ENCODE measurements around the gene CBX3. TPM values are rescaled to one million over a fixed set of nuclear protein-coding genes. Genes with fewer than 3 reads are reported as not detected.

The CBX3 gene
- total RNA-seq, 4 donors from 2014 or later, result 41.6 to 72.3 (median 55.6) TPM

DNA sequence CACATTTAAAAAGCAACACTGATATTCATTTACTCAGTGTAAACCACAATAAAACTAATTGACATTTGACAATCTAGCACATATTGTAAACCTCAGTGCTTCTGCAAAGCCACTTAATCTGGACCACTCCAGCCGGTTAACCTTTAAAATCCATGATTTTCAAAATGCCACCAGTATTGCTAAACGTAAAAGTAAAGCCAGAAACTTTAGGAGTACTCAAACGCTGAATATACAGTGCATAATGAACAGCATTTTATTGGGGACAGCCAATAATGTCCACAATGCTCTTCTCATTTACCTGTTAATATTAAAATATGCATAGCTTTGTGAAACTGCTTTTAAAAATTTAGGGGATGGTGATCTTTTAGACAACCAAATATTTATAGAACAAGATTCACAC is 11.8 kb upstream of the CBX3 start:
- Histone ChIP-seq H3K4me1 (peaks cover 0 to 18% of the 10 kb centered on the region in 2 donors), H3K36me3 (peaks cover 60 to 66% of the 10 kb centered on the region in 2 donors), H3K9me3 (no peaks in the 10 kb centered on the region), H3K27me3 (no peaks in the 10 kb centered on the region), H3K4me3 (replicated peaks in 1 of 3) (no peak overlapping the region), H3K27ac (no peak overlapping the region)
- TF ChIP-seq, protein P1, sequence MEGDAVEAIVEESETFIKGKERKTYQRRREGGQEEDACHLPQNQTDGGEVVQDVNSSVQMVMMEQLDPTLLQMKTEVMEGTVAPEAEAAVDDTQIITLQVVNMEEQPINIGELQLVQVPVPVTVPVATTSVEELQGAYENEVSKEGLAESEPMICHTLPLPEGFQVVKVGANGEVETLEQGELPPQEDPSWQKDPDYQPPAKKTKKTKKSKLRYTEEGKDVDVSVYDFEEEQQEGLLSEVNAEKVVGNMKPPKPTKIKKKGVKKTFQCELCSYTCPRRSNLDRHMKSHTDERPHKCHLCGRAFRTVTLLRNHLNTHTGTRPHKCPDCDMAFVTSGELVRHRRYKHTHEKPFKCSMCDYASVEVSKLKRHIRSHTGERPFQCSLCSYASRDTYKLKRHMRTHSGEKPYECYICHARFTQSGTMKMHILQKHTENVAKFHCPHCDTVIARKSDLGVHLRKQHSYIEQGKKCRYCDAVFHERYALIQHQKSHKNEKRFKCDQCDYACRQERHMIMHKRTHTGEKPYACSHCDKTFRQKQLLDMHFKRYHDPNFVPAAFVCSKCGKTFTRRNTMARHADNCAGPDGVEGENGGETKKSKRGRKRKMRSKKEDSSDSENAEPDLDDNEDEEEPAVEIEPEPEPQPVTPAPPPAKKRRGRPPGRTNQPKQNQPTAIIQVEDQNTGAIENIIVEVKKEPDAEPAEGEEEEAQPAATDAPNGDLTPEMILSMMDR (IDR thresholded peaks at IDR 0.05), result no peak
- TF ChIP-seq POLR2A (IDR thresholded peaks at IDR 0.05), result no peak
- intact Hi-C loops (cut with DNase I), result no loop called here
- 76 to 89% methylated on average over 3 of the region's 3 CpGs for WGBS, 2 donors
- DNase-seq, result no peak

DNA sequence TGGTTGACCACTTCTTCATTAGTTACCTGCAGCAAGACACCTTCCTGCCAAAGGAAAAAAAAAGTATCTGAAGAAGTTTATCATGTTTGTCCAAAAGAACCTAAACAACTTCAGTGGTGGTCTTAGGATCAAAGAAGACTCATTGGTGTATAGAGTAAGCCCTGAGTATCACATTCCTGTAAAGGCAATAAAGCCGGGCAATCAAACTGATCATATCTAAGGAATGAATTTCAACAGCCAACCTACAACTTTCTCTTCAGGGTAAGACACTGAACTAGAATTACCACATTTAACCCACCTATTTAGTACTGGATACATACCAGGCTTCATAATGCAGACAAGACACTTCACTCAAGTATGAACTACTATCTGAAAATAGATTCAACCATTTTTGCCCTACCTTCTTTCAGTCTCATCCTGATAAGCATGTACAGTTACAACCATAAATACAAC is 11.1 kb upstream of the CBX3 start:
- Histone ChIP-seq H3K27ac (no peak overlapping the region), H3K36me3 (peaks cover 67 to 72% of the 10 kb centered on the region in 2 donors), H3K9me3 (no peaks in the 10 kb centered on the region), H3K4me3 (replicated peaks in 1 of 3) (no peak overlapping the region), H3K4me1 (peaks cover 0 to 18% of the 10 kb centered on the region in 2 donors), H3K27me3 (no peaks in the 10 kb centered on the region)
- intact Hi-C loops (cut with DNase I), result no loop called here
- DNase-seq, result no peak
- no peak for TF ChIP-seq POLR2A (IDR thresholded peaks at IDR 0.05)
- TF ChIP-seq, protein P1 (IDR thresholded peaks at IDR 0.05), result no peak
- WGBS, 2 donors, result 94 to 100% methylated on average over 1 of the region's 1 CpG

DNA sequence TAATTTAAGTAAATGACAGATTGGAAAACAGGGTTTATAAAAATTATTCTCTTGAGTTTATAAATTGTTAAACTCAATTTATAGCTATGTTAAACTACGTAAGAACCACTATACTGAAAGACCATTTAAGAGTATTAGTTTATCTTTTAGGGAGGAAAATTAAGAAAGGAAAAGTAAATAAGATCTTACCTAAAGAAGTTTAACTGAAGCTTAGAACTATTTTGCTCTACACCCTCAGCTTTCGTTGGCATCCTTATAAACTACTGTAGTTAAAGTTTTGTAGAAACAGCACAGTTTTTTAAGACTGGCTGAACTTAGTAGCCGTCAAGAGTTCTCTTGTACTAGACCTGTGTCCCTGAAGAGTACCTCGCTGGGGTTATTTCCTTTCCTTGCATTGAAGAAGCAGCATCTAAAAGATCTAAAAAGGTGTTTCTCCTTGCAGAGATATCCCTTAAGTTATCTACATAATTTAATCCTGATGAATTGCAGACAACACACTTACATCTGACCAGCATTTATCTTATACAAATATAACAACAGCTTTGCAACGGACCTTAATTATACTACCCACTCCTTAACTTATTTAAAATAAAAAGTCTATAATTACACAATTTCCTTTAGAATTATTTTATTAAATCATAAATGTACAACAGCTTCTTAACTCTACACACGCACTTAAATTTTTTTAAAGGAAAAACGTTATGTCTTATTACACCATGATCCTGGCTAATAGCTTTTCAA is 10.1 kb upstream of the CBX3 start:
- Histone ChIP-seq H3K9me3 (no peaks in the 10 kb centered on the region), H3K36me3 (peaks cover 77 to 81% of the 10 kb centered on the region in 2 donors), H3K27ac (no peak overlapping the region), H3K27me3 (no peaks in the 10 kb centered on the region), H3K4me3 (replicated peaks in 1 of 3) (no peak overlapping the region), H3K4me1 (peaks cover 4 to 27% of the 10 kb centered on the region in 2 donors)
- intact Hi-C loops (cut with DNase I), result no loop called here
- TF ChIP-seq POLR2A (IDR thresholded peaks at IDR 0.05), result no peak
- TF ChIP-seq, protein P1 (IDR thresholded peaks at IDR 0.05), result no peak
- 86% methylated on average over 7 of the region's 7 CpGs for WGBS, 2 donors
- DNase-seq, result no peak

DNA sequence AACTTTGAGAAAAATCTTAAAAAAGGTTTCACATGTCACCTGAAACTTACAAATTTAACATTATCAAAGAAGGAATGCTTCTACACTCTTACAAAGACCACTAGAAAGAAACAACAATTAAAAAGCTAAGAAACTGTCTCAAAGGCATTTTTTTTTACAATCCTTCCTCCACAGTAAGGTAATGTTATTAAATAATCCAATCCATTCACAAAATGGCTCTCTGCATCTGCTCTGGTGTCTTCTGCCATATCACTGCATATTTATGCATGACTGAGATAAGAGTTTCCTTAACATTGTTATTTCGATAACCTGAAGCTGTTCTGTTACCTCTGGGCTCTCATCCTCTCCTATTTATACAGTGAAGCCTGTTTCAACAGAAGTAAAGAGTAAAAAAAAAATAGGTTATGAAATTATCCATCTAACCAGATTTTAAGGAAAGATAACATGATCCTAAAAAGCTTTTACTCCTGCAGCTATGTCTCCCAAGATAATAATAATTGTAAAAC is 9.5 kb upstream of the CBX3 start:
- WGBS, 2 donors, result 79 to 86% methylated on average over 1 of the region's 1 CpG
- DNase-seq, result no peak
- Histone ChIP-seq H3K27me3 (no peaks in the 10 kb centered on the region), H3K9me3 (no peaks in the 10 kb centered on the region), H3K4me1 (peaks cover 7 to 33% of the 10 kb centered on the region in 2 donors), H3K4me3 (replicated peaks in 1 of 3) (no peak overlapping the region), H3K36me3 (peaks cover 83 to 88% of the 10 kb centered on the region in 2 donors), H3K27ac (no peak overlapping the region)
- TF ChIP-seq POLR2A (IDR thresholded peaks at IDR 0.05), result no peak
- TF ChIP-seq, protein P1 (IDR thresholded peaks at IDR 0.05), result no peak
- intact Hi-C loops (cut with DNase I), result no loop called here

DNA sequence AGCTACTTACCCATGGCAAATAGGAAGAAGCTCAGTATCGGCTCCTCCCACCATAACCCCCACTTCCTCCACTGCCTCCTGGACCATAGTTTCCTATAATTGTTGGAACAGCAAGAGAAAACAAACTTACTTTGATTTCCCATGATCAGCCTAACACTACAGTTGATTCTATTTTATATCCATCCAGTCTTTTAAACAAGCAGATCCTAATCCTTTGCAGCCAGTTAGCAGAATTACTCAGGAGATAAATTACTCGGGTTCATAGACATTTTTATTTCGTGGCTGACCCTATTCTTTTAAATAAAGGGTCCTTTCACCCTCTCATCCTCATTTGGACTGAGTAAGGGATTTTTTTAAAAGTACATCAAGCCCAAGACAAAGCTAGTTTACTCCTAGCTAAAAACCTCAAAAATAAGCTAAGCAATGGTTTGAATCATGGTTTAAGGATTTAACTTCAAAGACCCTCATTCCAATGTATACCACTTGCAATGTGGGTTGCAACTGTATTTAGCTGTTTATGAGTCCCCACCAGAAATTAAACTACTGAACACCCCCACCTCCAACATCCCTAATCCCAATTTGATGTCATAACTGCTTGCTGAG is 9.0 kb upstream of the CBX3 start:
- Histone ChIP-seq H3K27me3 (no peaks in the 10 kb centered on the region), H3K27ac (no peak overlapping the region), H3K36me3 (peaks cover 86 to 91% of the 10 kb centered on the region in 2 donors), H3K4me3 (replicated peaks in 1 of 3) (no peak overlapping the region), H3K9me3 (no peaks in the 10 kb centered on the region), H3K4me1 (peaks cover 9 to 39% of the 10 kb centered on the region in 2 donors)
- no peak for DNase-seq
- WGBS, 2 donors, result 77% methylated on average over 3 of the region's 3 CpGs
- TF ChIP-seq POLR2A (IDR thresholded peaks at IDR 0.05), result no peak
- TF ChIP-seq, protein P1 (IDR thresholded peaks at IDR 0.05), result no peak
- intact Hi-C loops (cut with DNase I), result no loop called here

Measured in thyroid gland (tissue), 4 donors.